GM18951 (cell line): ENCODE data around the gene DEPDC4.
"Not testable (repeated sequence)": the region's sequence is repeated elsewhere in the genome, so short reads cannot be mapped to it uniquely, and the experiment has no call there.

Experiments used
- POLR2A ChIP-seq: IDR thresholded peaks from 4 replicates; pipeline ENCODE4 v1.6.1; 2011; ENCODE audit warnings: mild to moderate bottlenecking; ENCODE audit not compliant: insufficient read length, insufficient read depth; ENCODE audit errors: extremely low read depth
- in situ Hi-C: fragments of 300-500 bp; cut with MboI; formaldehyde crosslinking; loops from one replicate; pipeline ENCODE4 v1.12.0; 2022; ENCODE audit warnings: low sequenced_read_pairs, mixed read lengths, inconsistent platforms; ENCODE audit not compliant: unreplicated experiment

Gene DEPDC4

GRCh38 chr12:100274291-100274690 lies 7.4 kb upstream of the DEPDC4 start:
- TF ChIP-seq POLR2A, result no peak
- in situ Hi-C loops, result no loop called here

- TF ChIP-seq POLR2A, result no peak
- in situ Hi-C loops, result no loop called here
These were observed 6.9 kb upstream of the DEPDC4 start for GRCh38 chr12:100273782-100274181.

GRCh38 chr12:100268835-100269564 lies 2.1 kb upstream of the DEPDC4 start:
- in situ Hi-C loops, result no loop called here
- TF ChIP-seq POLR2A, result no peak

- no peak for TF ChIP-seq POLR2A
- in situ Hi-C loops, result no loop called here
These were observed 863 bp upstream of the DEPDC4 start for GRCh38 chr12:100267603-100268281.

GRCh38 chr12:100266585-100266834 lies 369 bp downstream of the DEPDC4 start:
- TF ChIP-seq POLR2A, result no peak

GRCh38 chr12:100265732-100266584 lies 921 bp downstream of the DEPDC4 start:
- TF ChIP-seq POLR2A, result no peak
- in situ Hi-C loops, result no loop called here

More at GRCh38 chr12:100266585-100266834, 369 bp downstream of the DEPDC4 start:
- in situ Hi-C loops, result no loop called here

GRCh38 chr12:100265107-100265506 lies 1.8 kb downstream of the DEPDC4 start:
- in situ Hi-C loops, result not testable (repeated sequence)

- no peak for TF ChIP-seq POLR2A
- in situ Hi-C loops, result no loop called here
These were observed 3.7 kb downstream of the DEPDC4 start for GRCh38 chr12:100263131-100263530.

GRCh38 chr12:100258127-100258526 lies 8.8 kb downstream of the DEPDC4 start:
- in situ Hi-C loops, result no loop called here
- no peak for TF ChIP-seq POLR2A

- in situ Hi-C loops, result no loop called here
- TF ChIP-seq POLR2A, result no peak
These were observed 12.0 kb downstream of the DEPDC4 start for GRCh38 chr12:100254876-100255275.

GRCh38 chr12:100253437-100253836 lies 13.4 kb downstream of the DEPDC4 start:
- no peak for TF ChIP-seq POLR2A
- in situ Hi-C loops, result no loop called here

- in situ Hi-C loops, result no loop called here
- TF ChIP-seq POLR2A, result no peak
These were observed 15.0 kb downstream of the DEPDC4 start for GRCh38 chr12:100251917-100252316.

- in situ Hi-C loops, result loop anchor here (25.0 kb wide), 2 partner anchors 312 to 487 kb away; partner anchors contain the start of gene GAS2L3
- TF ChIP-seq POLR2A, result no peak
These were observed 16.9 kb downstream of the DEPDC4 start for GRCh38 chr12:100249941-100250340.
